ENCODE results near the gene TBX18.
A peak's percentile ranks its signal among the peaks of the same experiment; 100 is the strongest.

Gene TBX18

DNA sequence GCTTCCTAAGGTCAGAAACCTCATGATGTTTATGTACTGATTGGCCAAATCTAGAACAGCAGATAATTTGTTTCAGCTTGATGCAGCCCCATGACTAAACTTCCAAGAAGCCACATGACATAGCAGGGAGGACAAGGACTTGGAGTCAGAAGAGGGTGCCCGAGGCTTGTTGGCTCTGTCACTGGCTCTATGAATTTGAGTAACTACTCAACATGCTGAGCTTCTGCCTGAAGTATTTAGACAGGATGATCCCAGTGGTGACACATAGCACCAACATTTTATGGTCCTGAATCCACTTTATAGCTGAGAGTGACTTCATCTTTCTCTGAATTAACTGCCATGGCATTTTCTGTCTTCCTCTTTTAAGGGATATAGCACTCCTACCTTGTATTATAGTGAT lies 13.5 kb upstream of the TBX18 start (continued):
- peak; percentile 42; the same call in 1 of the 2 replicates for TF ChIP-seq WT1 (tag by site-specific recombination; IDR thresholded peaks at IDR 0.05)

GRCh38 chr6:84776392-84776791 lies 12.0 kb upstream of the TBX18 start:
- POLR2A ChIA-PET, result no interaction called here
- Histone ChIP-seq H3K9me3 (ENCODE audit: control insufficient read depth, insufficient read depth, low read depth, low read length) (no peaks in the 10 kb centered on the region), H3K27ac (ENCODE audit: extremely low read depth, low read depth, low read length) (no peak overlapping the region), H3K4me3 (ENCODE audit: low read depth, low read length) (no peak overlapping the region), H3K4me1 (ENCODE audit: control insufficient read depth, insufficient read depth, low read length) (no peaks in the 10 kb centered on the region), H3K36me3 (ENCODE audit: control insufficient read depth in 2 of 2, insufficient read depth in 1 of 2, low read length in 2 of 2) (no peaks in the 10 kb centered on the region)
- TF ChIP-seq ZNF513 (tag by site-specific recombination; IDR thresholded peaks at IDR 0.05) (peak; percentile 97), PRDM1 (tag by site-specific recombination; IDR thresholded peaks at IDR 0.05) (no peak)
- CTCF ChIA-PET, result interaction anchor here (0.5 to 1.6 kb wide), 6 partner anchors 8 to 549 kb away, joined by 3 to 6 read pairs (median 3); partner anchors contain the start of gene CEP162

DNA sequence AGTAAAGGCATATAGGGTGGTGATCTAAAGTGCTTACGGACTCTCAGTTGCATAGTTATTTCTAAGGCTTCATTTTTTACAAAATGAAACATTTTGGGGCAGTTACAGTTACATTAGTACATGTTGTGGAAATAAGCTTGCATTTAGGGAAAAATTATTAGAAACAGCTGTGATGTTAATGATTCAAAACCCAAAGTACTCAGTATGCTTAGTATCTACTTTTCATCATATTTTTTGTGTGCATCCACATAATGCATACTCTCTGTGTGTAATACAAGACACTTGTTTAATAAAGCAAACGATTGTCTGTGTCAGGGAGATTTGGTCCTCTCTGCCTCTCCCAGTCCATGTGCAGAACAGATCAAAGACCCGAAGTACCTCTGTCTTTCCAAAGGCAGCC lies 11.4 kb upstream of the TBX18 start:
- no peaks in the 10 kb centered on the region for H3K4me1 ChIP-seq (ENCODE audit: control insufficient read depth, insufficient read depth, low read length)
- H3K9me3 ChIP-seq (ENCODE audit: control insufficient read depth, insufficient read depth, low read depth, low read length), result no peaks in the 10 kb centered on the region
- ChIA-PET POLR2A (interaction anchor here (4.4 kb wide), 1 partner anchor 13 kb away, joined by 69 read pairs; the partner anchor contains the start of gene TBX18), CTCF (interaction anchor here (0.6 to 1.6 kb wide), 7 partner anchors 9 to 354 kb away, joined by 3 to 7 read pairs (median 3); no protein-coding TSS in a partner anchor)
- H3K36me3 ChIP-seq (ENCODE audit: control insufficient read depth in 2 of 2, insufficient read depth in 1 of 2, low read length in 2 of 2), result no peaks in the 10 kb centered on the region
- no peak overlapping the region for H3K27ac ChIP-seq (ENCODE audit: extremely low read depth, low read depth, low read length)
- H3K4me3 ChIP-seq (ENCODE audit: low read depth, low read length), result no peak overlapping the region
- no peak for TF ChIP-seq ZNF362 (tag by site-specific recombination; IDR thresholded peaks at IDR 0.05)
- no peak for TF ChIP-seq ATF2 (tag by site-specific recombination; IDR thresholded peaks at IDR 0.05; ENCODE audit: low read depth)
- no peak for TF ChIP-seq ZNF112 (tag by site-specific recombination; IDR thresholded peaks at IDR 0.05)
- TF ChIP-seq ZBTB20 (tag by site-specific recombination; IDR thresholded peaks at IDR 0.05), result no peak
- no peak for TF ChIP-seq KLF8 (tag by site-specific recombination; IDR thresholded peaks at IDR 0.05)
- no peak for TF ChIP-seq ZBTB21 (tag by site-specific recombination; IDR thresholded peaks at IDR 0.05)
- no peak for TF ChIP-seq KLF16 (tag by site-specific recombination; IDR thresholded peaks at IDR 0.05)
- no peak for TF ChIP-seq IKZF3 (tag by site-specific recombination; IDR thresholded peaks at IDR 0.05)
- no peak for TF ChIP-seq GFI1B (tag by site-specific recombination; IDR thresholded peaks at IDR 0.05)
- TF ChIP-seq ZNF645 (tag by site-specific recombination; IDR thresholded peaks at IDR 0.05), result no peak
- no peak for TF ChIP-seq ZNF776 (tag by site-specific recombination; IDR thresholded peaks at IDR 0.05; ENCODE audit: borderline replicate concordance)
- TF ChIP-seq SP7 (tag by site-specific recombination; IDR thresholded peaks at IDR 0.05), result no peak
- no peak for TF ChIP-seq ZNF561 (tag by site-specific recombination; IDR thresholded peaks at IDR 0.05; ENCODE audit: borderline replicate concordance)
- TF ChIP-seq ZNF354C (tag by site-specific recombination; IDR thresholded peaks at IDR 0.05; ENCODE audit: borderline replicate concordance, low read depth), result no peak
- TF ChIP-seq ZNF530 (tag by site-specific recombination; IDR thresholded peaks at IDR 0.05; ENCODE audit: low read depth), result no peak
- TF ChIP-seq PRDM10 (tag by site-specific recombination; IDR thresholded peaks at IDR 0.05), result no peak
- TF ChIP-seq, protein P1, sequence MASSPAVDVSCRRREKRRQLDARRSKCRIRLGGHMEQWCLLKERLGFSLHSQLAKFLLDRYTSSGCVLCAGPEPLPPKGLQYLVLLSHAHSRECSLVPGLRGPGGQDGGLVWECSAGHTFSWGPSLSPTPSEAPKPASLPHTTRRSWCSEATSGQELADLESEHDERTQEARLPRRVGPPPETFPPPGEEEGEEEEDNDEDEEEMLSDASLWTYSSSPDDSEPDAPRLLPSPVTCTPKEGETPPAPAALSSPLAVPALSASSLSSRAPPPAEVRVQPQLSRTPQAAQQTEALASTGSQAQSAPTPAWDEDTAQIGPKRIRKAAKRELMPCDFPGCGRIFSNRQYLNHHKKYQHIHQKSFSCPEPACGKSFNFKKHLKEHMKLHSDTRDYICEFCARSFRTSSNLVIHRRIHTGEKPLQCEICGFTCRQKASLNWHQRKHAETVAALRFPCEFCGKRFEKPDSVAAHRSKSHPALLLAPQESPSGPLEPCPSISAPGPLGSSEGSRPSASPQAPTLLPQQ (tag by site-specific recombination; IDR thresholded peaks at IDR 0.05), result no peak
- TF ChIP-seq ZNF654 (tag by site-specific recombination; IDR thresholded peaks at IDR 0.05; ENCODE audit: low read depth), result no peak
- no peak for TF ChIP-seq ZNF670 (tag by site-specific recombination; IDR thresholded peaks at IDR 0.05; ENCODE audit: low read depth)
